Muscle layer of duodenum (tissue), 2 donors: ENCODE data around the gene CCDC201.
"Not testable (repeated sequence)": the region's sequence is repeated elsewhere in the genome, so short reads cannot be mapped to it uniquely, and the experiment has no call there.

Experiments used
- H3K27ac ChIP-seq: one replicate; pipeline ENCODE4 v1.7.0; 2013; ENCODE audit warnings: mild to moderate bottlenecking, low read length
- H3K27me3 ChIP-seq: one replicate; pipeline ENCODE4 v1.7.0; 2013; ENCODE audit warnings: low read depth, mild to moderate bottlenecking, control low read depth, low read length
- H3K36me3 ChIP-seq, 2 donors: one replicate each; pipeline ENCODE4 v1.7.0; 2013; ENCODE audit warnings: low read length in 2 of 2, control low read depth in 1 of 2, mild to moderate bottlenecking in 1 of 2; ENCODE audit not compliant: insufficient read depth in 2 of 2, control insufficient read depth in 1 of 2
- H3K4me1 ChIP-seq, 2 donors: one replicate each; pipeline ENCODE4 v1.7.0; 2013; ENCODE audit warnings: low read length in 2 of 2, mild to moderate bottlenecking in 2 of 2, control low read depth in 1 of 2, moderate library complexity in 1 of 2; ENCODE audit not compliant: insufficient read depth in 2 of 2, control insufficient read depth in 1 of 2
- H3K4me3 ChIP-seq, 2 donors: one replicate each; pipeline ENCODE4 v1.7.0; 2013; ENCODE audit warnings: low read length in 2 of 2, low read depth in 1 of 2, mild to moderate bottlenecking in 1 of 2
- H3K9me3 ChIP-seq, 2 donors: one replicate each; pipeline ENCODE4 v1.7.0; 2013; ENCODE audit warnings: low read length in 2 of 2, control low read depth in 1 of 2, mild to moderate bottlenecking in 1 of 2; ENCODE audit not compliant: control insufficient read depth in 1 of 2
- donor health status: healthy.

Gene CCDC201

GRCh38 chr7:45838852-45839251 lies 34.0 kb downstream of the CCDC201 start:
- H3K36me3 ChIP-seq, H3K27me3 ChIP-seq, H3K4me1 ChIP-seq, H3K4me3 ChIP-seq, H3K9me3 ChIP-seq, H3K27ac ChIP-seq: not testable (repeated sequence)

- not testable (repeated sequence) for H3K9me3 ChIP-seq, H3K27ac ChIP-seq, H3K27me3 ChIP-seq, H3K4me3 ChIP-seq, H3K4me1 ChIP-seq, H3K36me3 ChIP-seq
These were observed 40.3 kb downstream of the CCDC201 start for GRCh38 chr7:45832433-45833177.

GRCh38 chr7:45829846-45830245 lies 43.0 kb downstream of the CCDC201 start:
- not testable (repeated sequence) for H3K9me3 ChIP-seq, H3K36me3 ChIP-seq, H3K4me1 ChIP-seq, H3K27me3 ChIP-seq, H3K4me3 ChIP-seq, H3K27ac ChIP-seq

- H3K27me3 ChIP-seq, H3K27ac ChIP-seq, H3K4me3 ChIP-seq, H3K9me3 ChIP-seq, H3K36me3 ChIP-seq, H3K4me1 ChIP-seq: not testable (repeated sequence)
These were observed 45.2 kb downstream of the CCDC201 start for GRCh38 chr7:45827731-45828130.

- H3K27ac ChIP-seq, H3K36me3 ChIP-seq, H3K27me3 ChIP-seq, H3K4me3 ChIP-seq, H3K9me3 ChIP-seq, H3K4me1 ChIP-seq: not testable (repeated sequence)
These were observed 46.3 kb downstream of the CCDC201 start for GRCh38 chr7:45826550-45826949.

- H3K27me3 ChIP-seq, H3K4me3 ChIP-seq, H3K27ac ChIP-seq, H3K9me3 ChIP-seq, H3K36me3 ChIP-seq, H3K4me1 ChIP-seq: not testable (repeated sequence)
These were observed 54.1 kb downstream of the CCDC201 start for GRCh38 chr7:45818763-45819162.

- not testable (repeated sequence) for H3K4me1 ChIP-seq, H3K4me3 ChIP-seq, H3K27me3 ChIP-seq, H3K9me3 ChIP-seq, H3K36me3 ChIP-seq, H3K27ac ChIP-seq
These were observed 55.0 kb downstream of the CCDC201 start for GRCh38 chr7:45817913-45818312.

GRCh38 chr7:45817016-45817415 lies 55.9 kb downstream of the CCDC201 start:
- H3K27me3 ChIP-seq, H3K4me3 ChIP-seq, H3K36me3 ChIP-seq, H3K9me3 ChIP-seq, H3K4me1 ChIP-seq, H3K27ac ChIP-seq: not testable (repeated sequence)

- not testable (repeated sequence) for H3K27ac ChIP-seq, H3K9me3 ChIP-seq, H3K36me3 ChIP-seq, H3K4me1 ChIP-seq, H3K27me3 ChIP-seq, H3K4me3 ChIP-seq
These were observed 58.4 kb downstream of the CCDC201 start for GRCh38 chr7:45814216-45815118.

- H3K27me3 ChIP-seq, H3K27ac ChIP-seq, H3K36me3 ChIP-seq, H3K4me3 ChIP-seq, H3K9me3 ChIP-seq, H3K4me1 ChIP-seq: not testable (repeated sequence)
These were observed 59.1 kb downstream of the CCDC201 start for GRCh38 chr7:45813771-45814170.

GRCh38 chr7:45812946-45813345 lies 59.9 kb downstream of the CCDC201 start:
- H3K27me3 ChIP-seq, result no peaks in the 10 kb centered on the region
- H3K9me3 ChIP-seq, result no peaks in the 10 kb centered on the region
- no peaks in the 10 kb centered on the region for H3K36me3 ChIP-seq
- H3K4me3 ChIP-seq, result no peak overlapping the region
- H3K27ac ChIP-seq, result no peak overlapping the region
- no peaks in the 10 kb centered on the region for H3K4me1 ChIP-seq
